GM19324 (cell line): ENCODE data around the gene KLHL17.

Source experiments
- ATAC-seq: cut with Tn5 transposase; IDR thresholded peaks from one replicate; pipeline ENCODE4 v1.9.1; 2021; ENCODE audit warnings: mild to moderate bottlenecking, moderate library complexity; ENCODE audit not compliant: unreplicated experiment, low FRiP score

Gene KLHL17

DNA sequence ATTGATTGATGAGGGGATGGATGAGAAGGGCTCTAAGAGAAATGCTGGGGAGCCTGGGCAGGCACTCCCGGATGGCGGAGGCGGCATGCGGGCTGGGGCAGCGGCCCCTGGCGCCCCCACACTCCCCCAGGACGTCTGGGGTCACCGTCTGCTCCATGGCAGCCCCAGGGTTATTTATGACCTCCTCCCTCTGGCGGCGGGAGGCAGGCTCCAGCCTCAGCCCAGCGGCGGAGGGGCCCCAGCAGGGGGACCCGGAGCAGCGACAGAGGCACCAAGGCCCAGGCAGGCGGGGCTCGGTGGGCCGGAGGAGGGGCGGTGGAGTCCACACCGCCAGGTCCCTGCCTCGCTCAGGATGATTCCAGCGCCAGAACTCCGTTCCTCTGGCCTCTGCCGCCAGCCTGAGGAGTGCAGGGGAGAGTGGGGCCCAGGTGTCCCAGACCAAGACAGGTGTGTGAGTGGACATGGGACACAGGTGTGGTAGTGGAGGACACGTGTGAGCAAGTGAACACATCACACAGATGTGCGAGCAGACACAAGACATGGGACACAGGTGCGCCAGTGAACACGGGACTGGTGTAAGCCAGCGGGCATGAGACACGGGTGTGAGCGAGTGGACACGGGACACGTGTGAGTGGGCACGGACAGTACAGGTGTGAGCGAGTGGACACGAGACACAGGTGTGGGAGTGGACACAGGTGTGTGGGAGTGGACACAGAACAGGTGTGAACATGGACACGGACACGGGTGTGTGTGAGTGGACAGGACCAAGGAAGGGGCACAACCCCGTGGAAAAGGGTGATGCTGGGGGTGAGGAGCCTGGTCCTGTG is 39.2 kb upstream of the KLHL17 start:
- no peak for ATAC-seq

DNA sequence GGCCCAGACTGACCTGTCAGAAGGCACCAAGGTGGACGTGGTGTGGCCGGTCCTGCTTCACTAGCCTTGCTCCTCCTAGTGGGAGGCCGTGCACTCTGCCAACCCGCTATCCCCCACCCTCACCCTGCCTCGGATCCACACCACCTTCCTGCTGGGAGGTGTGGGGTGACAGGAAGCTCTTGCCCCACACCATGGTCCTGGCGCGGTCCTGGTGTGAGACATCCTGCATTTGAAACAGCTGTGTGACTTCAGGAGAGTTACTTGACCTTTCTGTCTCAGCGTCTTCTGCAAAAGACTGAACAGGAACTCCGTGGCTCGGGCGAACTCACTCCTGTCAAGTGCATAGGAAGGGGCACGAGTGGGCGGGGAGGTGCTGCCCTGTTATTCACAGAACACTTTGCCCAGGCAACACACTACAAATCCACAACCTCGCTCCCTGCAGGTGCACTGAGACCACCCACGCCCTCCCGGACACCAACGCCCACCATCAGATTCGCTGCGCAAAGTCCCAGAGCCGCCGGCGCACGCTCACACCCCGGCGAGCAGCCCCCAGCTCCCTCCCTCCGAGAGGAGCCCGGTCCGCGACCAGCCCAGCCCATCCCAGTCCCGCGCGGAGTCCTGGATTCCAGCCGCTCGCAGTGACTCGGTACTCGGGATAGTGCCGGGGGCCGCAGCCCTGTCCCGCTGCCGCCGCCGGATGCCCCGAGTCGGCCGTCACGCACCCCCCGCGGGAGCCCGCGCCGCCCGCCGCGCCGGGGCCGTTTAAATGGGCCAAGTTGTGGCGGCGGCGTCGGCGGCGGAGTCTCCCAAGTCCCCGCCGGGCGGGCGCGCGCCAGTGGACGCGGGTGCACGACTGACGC is 37.0 kb upstream of the KLHL17 start, which contains the start of gene SAMD11:
SAMD11 (plus strand) TSS at position 793 of the 860 bp plus-strand sequence. CDS start 509 bp downstream, outside the sequence.
- no peak for ATAC-seq

DNA sequence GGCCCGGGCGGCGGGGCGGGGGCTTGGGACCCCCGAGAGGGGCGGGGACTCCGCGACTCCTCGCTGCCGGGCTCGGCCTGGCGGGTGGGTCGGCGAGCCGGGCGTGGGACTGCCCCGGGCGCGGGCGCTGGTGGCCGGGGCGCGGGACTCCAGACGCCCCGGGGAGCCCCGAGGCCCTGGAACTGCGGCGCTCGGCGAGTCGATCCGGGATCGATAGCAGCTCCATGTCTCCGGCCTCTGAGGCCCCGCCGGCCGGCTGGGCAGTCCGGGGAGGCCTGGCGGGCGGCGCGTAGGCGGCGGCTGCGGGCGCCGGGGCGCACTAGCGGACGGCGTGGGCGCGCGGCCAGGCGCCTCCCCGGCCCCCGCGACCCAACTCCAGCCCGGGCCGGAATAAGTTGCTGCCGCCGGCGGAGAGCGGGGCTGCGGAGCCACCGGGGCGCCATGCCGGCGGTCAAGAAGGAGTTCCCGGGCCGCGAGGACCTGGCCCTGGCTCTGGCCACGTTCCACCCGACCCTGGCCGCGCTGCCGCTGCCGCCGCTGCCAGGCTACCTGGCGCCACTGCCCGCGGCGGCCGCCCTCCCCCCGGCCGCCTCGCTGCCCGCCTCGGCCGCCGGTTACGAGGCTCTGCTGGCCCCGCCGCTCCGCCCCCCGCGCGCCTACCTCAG is 36.3 kb upstream of the KLHL17 start:
- no peak for ATAC-seq

DNA sequence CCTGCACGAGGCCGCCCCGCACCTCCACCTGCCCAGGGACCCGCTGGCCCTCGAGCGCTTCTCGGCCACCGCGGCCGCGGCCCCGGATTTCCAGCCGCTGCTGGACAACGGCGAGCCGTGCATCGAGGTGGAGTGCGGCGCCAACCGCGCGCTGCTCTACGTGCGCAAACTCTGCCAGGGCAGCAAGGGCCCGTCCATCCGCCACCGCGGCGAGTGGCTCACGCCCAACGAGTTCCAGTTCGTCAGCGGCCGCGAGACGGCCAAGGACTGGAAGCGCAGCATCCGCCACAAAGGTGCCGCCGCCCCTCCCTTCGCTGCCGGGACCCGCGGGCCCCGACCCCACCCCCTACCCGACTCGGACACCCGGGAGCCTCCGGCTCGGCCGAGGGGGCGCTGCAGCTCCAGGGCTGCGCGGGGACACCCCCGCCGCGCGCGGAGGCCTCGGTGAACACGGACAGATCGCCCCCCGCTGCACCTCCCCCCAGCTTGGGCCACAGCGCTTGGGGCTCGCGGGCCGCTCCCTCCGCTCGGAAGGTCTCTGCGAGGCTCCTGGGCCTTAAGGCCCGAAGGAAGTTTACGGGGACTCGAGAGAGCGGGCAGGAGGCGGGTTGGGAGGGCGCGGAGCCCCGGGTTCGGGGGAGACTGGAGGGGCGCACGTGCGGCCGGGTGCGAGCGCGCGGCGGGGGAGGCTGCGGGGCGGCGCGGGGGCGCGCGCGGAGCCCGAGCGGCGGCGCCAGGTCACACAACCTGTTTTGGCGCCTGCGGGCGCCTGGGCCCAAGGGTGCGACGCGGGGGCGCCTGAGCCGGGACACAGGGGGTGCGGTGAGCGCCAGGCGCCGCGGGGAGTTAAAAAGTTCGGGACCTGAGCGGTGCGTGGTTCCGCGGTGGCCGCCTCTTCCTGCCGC is 35.5 kb upstream of the KLHL17 start:
- no peak for ATAC-seq

DNA sequence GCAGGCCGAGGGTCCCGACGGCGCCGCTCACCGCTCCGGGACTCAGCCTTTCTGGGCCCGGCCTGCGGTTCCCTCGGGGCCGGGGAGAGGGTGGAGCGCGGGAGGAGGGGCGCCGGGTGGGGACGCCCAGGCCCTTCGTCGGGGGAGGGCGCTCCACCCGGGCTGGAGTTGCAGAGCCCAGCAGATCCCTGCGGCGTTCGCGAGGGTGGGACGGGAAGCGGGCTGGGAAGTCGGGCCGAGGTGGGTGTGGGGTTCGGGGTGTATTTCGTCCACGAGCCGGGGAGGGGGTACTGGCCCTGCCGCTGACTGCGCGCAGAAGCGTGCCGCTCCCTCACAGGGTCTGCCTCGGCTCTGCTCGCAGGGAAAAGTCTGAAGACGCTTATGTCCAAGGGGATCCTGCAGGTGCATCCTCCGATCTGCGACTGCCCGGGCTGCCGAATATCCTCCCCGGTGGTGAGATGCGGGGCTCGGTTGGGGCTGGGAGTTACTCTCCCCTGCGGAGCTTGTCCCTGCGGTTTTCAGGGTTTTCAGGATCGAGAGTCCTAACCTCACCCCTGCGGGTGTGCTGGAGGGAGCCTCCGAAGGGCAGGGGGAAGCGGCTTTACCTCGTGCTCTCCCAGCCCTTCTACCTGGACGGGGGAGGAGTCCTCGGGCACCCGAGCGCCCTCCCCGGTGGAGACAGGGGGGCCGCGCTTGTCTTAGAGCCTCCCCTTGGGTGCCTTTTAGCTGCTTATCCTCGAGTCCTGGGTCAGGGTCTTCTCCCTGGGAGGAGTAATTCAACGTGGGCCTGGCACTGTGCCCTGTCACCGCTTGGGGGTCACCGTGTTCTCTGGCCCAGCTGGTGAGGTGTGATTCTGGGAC is 34.6 kb upstream of the KLHL17 start:
- ATAC-seq = no peak

DNA sequence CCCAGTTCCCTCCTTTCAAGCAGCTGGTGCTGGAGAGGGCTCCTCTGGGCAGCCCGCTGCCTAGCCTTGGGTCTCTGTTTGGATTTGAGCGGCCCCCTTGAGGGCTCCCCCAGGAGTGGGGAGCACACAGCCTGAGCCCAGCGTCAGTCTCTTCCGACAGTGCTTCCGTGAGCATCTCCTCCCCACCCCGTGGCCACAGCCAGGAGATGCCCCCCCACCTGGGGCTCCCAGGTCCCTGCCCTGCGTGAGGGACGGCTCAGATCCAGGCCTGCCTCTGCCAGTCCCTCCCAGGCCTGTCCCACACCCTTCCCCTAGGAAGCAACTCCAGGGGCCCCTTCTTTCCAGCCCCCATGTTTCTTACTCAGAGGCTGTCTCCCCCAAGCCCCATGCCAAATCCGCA is 33.1 kb upstream of the KLHL17 start:
- no peak for ATAC-seq

DNA sequence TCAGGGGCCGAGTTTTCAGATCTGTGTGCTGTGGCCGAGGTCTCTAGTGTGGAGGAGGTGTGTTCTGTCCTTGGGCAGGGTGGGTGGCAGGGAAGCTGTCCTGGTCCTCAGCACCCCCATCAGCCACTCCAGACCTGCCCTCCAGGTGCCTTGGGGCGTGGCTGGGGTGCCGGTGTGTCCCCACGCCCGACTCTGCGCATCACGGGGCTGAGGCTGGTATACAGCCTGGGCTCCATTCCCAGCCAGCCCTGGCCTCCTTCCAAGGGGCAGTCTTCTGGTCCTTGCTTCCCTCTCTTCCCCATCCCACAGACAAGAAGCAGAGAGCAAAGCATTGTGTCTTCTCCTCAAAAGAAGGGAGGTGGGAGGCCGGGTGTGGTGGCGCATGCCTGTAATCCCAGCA is 32.6 kb upstream of the KLHL17 start:
- ATAC-seq = no peak

DNA sequence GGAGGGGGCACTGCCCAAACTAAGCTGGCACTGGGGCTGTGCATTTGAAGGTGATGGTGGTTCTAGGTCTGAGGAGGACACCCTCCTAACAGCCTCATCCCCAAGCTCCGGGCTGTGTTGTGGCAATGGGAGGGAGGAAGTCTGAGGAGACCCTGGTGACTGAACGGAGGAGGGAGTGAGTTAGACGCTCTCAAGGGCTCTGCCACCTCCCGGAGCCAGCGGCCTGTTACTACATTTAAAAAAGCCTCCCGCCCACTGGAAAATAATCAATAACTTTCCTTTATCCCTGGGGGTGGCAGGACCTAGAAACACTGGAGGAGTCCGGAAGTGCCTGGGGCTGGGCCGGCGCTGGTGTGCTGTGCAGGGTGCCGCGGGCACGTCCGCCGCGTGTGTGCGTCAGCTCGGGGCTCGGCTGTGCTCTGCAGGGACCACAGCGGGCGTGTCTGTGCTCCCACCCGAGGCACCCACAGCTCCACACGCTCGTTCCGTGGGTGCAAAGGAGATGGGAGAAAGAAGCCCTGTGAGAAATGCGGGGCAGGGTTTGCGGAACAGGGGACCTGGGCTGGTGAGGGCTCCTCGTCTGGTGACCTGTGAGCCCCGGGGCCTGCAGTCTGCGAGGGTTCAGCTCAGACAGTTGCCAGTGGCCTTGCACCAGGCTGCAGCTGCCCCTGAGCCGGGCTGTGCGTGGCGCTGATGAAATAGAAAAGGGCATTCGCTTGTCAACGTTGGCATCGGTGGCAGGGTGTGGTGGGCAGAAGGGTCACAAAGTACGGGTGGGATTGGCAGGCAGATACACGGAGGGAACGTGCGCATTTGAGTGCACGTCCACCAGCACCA is 31.3 kb upstream of the KLHL17 start:
- ATAC-seq = no peak

DNA sequence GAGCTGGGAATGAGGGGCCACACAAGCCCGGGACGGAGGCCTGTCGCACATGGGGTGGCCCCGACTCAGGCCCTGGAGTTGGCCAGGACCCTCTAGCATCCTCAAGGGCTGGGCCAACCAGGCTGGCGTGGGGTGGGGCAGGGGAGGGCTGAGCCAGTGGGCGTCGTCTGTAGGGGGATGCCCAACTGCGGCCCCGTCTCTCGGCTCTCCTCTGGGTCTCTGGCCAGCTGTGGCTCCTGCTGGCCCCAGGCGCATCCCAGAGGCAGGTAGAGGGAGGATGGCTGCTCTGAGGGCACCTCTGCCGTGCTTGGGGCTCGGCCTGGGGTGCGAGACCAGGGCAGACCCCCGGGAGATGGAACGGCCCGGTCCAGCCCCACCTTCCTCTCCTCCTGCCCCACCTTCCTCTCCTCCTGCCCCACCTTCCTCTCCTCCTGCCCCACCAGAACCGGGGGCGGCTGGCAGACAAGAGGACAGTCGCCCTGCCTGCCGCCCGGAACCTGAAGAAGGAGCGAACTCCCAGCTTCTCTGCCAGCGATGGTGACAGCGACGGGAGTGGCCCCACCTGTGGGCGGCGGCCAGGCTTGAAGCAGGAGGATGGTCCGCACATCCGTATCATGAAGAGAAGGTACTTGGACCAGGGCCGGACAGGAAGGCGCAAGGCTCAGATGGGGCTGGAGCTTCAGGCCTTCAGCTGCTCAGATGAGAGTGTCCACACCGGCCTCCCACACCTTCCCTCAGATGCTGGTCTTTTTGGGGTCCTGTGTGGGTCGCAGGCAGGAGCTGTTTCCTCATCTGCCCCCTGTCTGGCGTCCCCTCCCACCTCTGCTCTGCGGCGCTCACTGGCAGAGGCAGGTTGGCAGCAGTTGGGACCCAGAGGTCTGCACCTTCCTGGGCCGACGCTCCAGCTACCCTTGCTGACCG is 30.4 kb upstream of the KLHL17 start:
- ATAC-seq = no peak

DNA sequence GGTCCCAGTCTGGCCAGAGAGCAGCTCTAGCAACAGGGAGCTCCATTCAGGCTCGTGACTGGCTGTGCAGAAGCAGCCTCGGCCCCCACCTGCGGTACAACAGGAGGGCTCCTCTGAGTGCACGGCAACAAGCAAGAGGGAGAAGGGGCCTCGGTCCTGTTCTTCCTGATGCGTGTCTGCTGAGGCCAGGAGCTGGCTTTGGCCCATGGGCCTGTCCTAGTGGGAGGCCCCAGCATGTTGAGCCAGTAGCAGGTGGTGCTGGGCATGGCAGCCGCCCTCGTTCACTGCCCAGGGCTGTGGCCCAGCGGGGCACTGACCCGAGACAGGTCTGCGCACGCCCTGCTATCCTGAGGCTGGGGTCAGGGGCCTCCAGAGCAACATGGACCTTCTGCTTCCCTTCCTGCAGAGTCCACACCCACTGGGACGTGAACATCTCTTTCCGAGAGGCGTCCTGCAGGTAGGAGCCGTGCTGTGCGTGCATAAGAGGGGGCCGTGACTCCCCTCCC is 29.7 kb upstream of the KLHL17 start:
- ATAC-seq = no peak

DNA sequence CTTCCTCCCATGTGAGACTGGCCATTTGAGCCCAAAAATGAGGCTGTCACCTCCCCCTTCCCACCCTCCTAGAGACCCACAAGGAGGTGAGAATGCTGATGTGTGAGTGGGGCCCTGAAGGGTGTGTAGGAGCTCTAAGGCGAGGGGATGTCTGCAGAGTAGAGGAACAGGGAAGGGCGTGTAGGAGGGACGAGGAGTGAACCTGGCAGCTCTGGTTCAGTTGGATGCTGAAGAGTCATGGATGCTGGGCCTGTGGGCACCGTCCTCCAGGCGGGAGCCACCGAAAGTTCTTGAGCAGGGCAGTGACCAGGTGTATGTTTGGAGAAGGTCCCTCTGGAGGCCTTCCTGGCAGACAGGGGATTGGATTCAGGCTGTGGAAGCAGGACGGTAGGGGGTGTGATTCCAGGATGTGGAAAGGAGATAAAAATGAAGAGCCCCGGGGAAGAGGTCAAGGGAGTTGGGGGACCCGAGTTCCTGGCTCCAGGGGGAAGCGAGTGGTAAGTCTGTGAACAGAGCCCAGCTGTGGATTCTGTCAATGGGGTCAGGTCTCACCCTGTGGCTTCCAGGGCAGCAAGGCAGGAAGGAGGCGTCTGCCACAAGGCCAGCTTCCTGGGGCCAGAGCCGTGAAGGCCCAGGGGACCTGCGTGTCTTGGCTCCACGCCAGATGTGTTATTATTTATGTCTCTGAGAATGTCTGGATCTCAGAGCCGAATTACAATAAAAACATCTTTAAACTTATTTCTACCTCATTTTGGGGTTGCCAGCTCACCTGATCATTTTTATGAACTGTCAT is 28.8 kb upstream of the KLHL17 start:
- ATAC-seq = no peak

DNA sequence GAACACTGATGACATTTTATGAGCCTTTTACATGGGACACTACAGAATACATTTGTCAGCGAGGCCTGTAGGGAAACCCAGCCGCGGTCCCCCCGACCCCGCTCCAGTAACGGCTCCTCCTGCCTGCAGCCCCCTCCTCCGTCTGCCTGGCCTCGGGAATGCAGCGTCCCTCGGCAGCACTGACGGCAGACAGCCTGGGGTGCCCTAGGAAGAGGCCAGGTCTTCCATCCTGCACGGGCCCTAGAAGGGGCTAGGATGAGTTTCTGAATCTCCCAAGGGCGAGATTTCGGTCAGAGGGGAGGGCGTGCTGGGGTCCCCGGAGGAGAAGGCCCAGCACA is 28.2 kb upstream of the KLHL17 start:
- no peak for ATAC-seq

DNA sequence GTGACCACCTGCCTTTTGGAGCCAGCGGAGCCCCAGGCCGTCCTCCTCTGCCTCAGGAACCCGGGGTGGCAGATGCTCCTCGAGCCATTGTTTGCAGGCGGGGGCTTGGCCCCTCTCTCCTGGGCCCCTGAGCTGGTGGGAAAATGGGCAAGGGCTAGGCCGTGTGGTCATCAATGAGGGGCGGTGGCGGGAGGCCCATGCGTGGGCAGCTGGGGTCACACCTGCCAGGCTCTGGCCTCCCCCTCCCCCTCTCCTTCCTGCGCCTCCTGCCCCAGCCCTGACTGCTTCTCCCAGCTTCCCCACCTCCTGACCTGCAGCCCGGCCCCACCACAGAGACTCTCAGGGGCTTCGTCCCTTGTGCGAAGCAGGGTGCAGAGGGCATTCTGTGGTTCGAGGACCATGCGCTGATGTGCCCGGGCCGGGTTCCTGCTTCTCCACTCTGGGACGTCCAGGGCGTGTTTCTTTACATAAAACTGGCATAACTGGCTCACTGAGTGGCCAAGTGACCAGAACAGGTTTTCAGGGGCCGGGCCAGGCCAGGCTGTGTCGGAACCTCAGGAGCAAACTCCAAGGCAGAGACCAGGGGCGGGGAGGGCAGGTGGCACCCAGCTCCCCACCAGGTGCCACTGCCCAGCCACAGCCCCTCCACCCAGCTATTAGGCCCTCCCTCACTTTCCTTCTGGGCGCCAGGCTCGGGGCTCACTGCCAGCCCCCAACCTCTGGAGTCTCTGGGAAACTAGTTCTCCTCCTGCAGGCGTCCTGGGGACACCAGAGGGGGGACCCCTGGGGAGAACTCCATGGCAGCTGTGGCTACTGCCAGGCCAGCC is 27.4 kb upstream of the KLHL17 start:
- no peak for ATAC-seq

DNA sequence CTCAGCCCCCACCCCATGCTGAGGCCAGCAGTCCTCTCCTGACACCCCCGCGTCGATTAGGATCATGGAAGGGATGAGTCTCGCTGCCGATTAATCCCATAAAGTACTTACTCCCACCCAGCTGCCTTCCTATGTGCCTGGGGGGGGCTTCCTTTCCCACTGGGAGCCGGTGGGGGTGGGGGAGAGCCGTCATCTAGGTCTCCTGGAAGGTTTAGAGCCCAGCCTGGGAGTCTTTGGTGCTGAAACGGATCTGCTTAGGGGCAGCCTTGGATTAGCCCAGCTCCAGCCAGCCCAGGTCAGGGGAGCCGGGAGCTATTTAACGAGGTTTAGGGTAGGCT is 26.8 kb upstream of the KLHL17 start:
- ATAC-seq = no peak

DNA sequence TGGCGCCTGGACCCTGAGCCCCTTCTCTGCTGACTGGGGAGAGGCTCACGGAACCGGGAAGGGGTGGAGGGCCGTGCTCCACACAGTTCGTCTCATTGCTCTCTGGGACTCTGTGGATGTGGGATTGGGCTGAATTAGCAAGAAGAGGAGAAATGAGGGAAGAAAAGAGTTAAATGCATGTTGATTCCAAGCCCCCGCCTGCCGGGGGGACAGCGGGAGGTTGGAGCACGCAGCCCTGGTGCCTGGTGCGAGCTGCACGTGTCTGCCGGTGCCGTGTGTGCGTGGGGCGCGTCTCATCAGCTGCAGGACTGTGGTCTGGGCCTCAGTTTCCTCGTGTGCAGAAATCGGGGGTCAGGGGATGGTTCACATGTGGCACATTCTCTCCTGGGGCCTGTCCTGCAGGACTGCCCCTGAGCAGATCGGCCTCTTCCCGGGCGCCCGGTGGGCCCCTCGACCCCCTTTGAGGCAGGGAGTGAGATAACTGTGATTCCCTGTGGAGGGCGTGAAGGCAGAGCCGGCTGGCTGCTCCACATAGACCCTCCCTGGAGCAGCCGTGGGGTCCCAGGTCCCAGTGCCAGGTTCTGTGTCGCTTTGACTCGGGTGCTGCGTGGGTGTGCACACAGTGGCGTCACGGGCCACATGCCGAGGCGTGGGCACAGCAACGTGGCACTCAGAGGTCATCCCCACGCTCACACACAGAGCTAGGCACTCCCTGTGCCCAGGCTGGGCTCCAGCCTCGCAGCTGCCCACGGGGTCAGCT is 25.2 kb upstream of the KLHL17 start:
- ATAC-seq = no peak
